ENCODE measurements around the gene SLC26A11.

DNA sequence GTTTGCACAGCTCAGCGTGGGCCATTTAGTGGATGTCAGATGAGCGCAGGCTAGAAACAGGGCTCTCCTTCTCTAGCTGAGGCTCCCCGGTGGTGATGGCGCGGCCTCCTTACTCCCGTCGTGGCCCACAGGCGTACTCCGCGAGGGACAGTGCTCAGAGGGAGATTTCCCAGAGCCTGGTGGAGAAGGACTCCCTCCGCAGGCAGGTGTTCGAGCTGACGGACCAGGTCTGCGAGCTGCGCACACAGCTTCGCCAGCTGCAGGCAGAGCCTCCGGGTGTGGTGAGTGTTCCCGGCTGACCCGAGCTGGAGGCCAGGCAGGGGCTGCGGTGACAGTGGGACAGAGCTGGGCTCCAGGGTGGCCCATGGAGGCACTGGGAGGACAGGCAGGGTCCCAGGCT lies 29.0 kb upstream of the SLC26A11 start:
- TF ChIP-seq POLR2A (IDR thresholded peaks at IDR 0.05) (no peak), EP300 (IDR thresholded peaks at IDR 0.05) (no peak), POLR2AphosphoS5 (IDR thresholded peaks at IDR 0.05) (no peak)
- TF ChIP-seq, protein P1, sequence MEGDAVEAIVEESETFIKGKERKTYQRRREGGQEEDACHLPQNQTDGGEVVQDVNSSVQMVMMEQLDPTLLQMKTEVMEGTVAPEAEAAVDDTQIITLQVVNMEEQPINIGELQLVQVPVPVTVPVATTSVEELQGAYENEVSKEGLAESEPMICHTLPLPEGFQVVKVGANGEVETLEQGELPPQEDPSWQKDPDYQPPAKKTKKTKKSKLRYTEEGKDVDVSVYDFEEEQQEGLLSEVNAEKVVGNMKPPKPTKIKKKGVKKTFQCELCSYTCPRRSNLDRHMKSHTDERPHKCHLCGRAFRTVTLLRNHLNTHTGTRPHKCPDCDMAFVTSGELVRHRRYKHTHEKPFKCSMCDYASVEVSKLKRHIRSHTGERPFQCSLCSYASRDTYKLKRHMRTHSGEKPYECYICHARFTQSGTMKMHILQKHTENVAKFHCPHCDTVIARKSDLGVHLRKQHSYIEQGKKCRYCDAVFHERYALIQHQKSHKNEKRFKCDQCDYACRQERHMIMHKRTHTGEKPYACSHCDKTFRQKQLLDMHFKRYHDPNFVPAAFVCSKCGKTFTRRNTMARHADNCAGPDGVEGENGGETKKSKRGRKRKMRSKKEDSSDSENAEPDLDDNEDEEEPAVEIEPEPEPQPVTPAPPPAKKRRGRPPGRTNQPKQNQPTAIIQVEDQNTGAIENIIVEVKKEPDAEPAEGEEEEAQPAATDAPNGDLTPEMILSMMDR (IDR thresholded peaks at IDR 0.05), result no peak

All from stomach (tissue), 4 donors.